ENCODE data around the gene HOXB2.

The HOXB2 gene

GRCh38 chr17:48545022-48545375 is at the start of gene HOXB2:
TSS of gene HOXB2 (minus strand) at chr17:48545109. CDS start at chr17:48544911, 198 bp downstream.
- DNase-seq (ENCODE audit: low spot score) (no peak), FAIRE-seq (no peak)

- DNase-seq (ENCODE audit: low spot score), result peak; percentile 68
- FAIRE-seq, result peak; percentile 2
These were observed 49.1 kb upstream of the HOXB2 start for GRCh38 chr17:48593840-48594537.

GRCh38 chr17:48593126-48593829 is 48.4 kb upstream of the HOXB2 start, which contains the start of gene HOXB5:
TSS of gene HOXB5 (minus strand) at chr17:48593779. CDS start at chr17:48593682, 97 bp downstream.
- no peak for FAIRE-seq
- DNase-seq (ENCODE audit: low spot score), result no peak

- FAIRE-seq, result no peak
- DNase-seq (ENCODE audit: low spot score), result no peak
These were observed 47.7 kb upstream of the HOXB2 start for GRCh38 chr17:48592577-48592976.

GRCh38 chr17:48592057-48592514 is 47.2 kb upstream of the HOXB2 start:
- FAIRE-seq, result no peak
- no peak for DNase-seq (ENCODE audit: low spot score)

GRCh38 chr17:48591255-48592056 is 46.5 kb upstream of the HOXB2 start:
- DNase-seq (ENCODE audit: low spot score) (no peak), FAIRE-seq (no peak)

- FAIRE-seq (no peak), DNase-seq (ENCODE audit: low spot score) (no peak)
These were observed 45.8 kb upstream of the HOXB2 start for GRCh38 chr17:48590607-48591161.

GRCh38 chr17:48589831-48590606 is 45.1 kb upstream of the HOXB2 start, which contains the start of gene HOXB3:
TSS of gene HOXB3 (minus strand) at chr17:48590241. CDS start at chr17:48552474, 37,767 bp downstream.
- DNase-seq (ENCODE audit: low spot score), result no peak
- FAIRE-seq, result no peak

- no peak for DNase-seq (ENCODE audit: low spot score)
These were observed 44.3 kb upstream of the HOXB2 start for GRCh38 chr17:48589060-48589830.

GRCh38 chr17:48588528-48588927 is 43.6 kb upstream of the HOXB2 start:
- no peak for FAIRE-seq
- DNase-seq (ENCODE audit: low spot score), result no peak

More at GRCh38 chr17:48589060-48589830, 44.3 kb upstream of the HOXB2 start:
- no peak for FAIRE-seq

GRCh38 chr17:48588074-48588415 is 43.1 kb upstream of the HOXB2 start:
- DNase-seq (ENCODE audit: low spot score) (no peak), FAIRE-seq (no peak)

GRCh38 chr17:48587276-48588073 is 42.6 kb upstream of the HOXB2 start:
- no peak for DNase-seq (ENCODE audit: low spot score)
- no peak for FAIRE-seq

- DNase-seq (ENCODE audit: low spot score) (no peak), FAIRE-seq (no peak)
These were observed 41.7 kb upstream of the HOXB2 start for GRCh38 chr17:48586355-48587258.

- no peak for FAIRE-seq
These were observed 39.4 kb upstream of the HOXB2 start for GRCh38 chr17:48584223-48584741.

GRCh38 chr17:48583708-48584222 is 38.9 kb upstream of the HOXB2 start:
- FAIRE-seq (no peak), DNase-seq (ENCODE audit: low spot score) (no peak)

More at GRCh38 chr17:48584223-48584741, 39.4 kb upstream of the HOXB2 start:
- DNase-seq (ENCODE audit: low spot score), result no peak

- no peak for DNase-seq (ENCODE audit: low spot score)
- no peak for FAIRE-seq
These were observed 37.8 kb upstream of the HOXB2 start for GRCh38 chr17:48582750-48583069.

- DNase-seq (ENCODE audit: low spot score) (no peak), FAIRE-seq (peak; percentile 32)
These were observed 35.0 kb upstream of the HOXB2 start for GRCh38 chr17:48579760-48580554.
